Stimulated activated CD8-positive, alpha-beta memory T cell treated with anti-CD3 and anti-CD28 coated beads, Interleukin-15, amount 100 ng/mL, for 4 hours (primary cell): Measurements from ENCODE around the gene PTPRF.

ENCODE experiments used
- DNase-seq, 2 donors: peaks; one replicate each; pipeline ENCODE4 v3.0.0-alpha.2; 2020; ENCODE audit warnings: low read depth in 2 of 2

PTPRF gene

DNA sequence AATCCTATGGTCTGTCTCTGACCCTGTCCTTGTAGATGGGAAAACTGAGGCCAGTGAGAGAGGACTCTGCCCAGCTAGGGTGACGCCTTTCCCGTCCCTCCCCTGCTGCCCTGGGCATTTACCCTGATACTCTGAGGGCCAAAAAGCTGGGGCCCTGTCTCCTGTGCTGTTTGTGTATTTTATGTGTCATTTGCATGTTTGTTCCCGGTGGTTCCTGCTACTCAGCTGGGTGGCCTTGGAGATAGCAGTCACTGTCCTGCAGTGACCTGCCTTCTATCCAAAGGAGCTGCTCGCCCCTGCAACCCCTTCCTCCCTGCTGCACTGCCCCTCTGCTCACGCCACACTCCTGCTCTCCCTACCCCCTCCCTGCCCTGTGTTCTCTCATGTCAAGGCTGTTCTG lies 78.1 kb downstream of the PTPRF start:
- no peak for DNase-seq

DNA sequence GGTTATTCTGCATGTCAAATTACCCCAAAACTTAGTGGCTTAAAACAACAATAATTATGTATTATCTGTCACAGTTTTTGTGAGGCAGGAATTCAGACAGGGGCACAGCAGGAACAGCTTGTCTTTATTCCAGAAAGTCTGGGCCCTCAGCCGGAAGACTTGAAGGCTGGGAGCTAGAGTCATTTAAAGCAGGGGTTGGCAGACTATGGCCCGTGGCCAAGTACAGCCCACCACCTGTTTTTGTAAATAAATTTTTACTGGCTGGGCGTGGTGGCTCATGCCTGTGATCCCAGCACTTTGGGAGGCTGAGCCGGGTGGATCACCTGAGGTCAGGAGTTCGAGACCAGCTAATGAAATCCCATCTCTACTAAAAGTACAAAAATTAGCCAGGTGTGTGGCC lies 79.7 kb downstream of the PTPRF start:
- DNase-seq: no peak

DNA sequence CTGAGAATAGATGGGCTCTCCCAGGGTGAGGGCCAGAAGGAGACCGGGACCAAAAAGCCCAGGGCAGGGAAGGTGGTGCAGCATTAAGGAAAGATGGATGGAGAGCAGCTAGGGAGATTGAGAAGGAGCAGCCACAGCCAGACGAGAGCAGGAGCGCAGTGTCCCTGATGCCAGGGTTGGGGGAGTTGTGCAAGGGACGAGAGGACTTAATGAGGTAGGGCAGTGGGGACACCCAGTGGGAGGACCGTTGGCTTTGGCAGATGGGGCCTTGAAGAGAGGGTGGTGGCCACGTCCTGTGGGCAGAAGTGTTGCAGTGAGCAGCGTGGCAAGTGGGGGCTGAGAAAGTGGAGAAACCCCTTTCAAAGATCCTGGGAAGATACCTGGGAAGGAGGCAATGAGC lies 81.3 kb downstream of the PTPRF start:
- no peak for DNase-seq

DNA sequence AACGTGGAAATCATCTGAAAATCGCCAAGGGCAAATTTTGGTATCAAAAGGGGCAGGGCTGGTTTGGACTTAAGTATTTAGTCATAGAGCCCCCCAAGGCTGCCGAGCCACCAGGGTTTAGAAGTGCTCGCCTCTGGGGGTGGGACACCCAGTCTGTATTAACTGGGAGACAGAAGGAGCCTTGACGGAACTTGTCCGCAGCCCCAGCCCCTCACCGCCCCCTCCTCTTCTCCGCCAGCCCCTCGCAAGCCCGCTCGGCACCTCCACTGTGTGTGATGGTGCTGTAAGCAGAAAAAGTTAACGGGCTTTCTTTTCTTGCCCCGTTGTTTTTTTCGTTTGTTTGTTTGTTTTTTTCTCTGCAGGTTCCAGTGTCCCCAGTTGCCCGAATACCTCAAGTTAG lies 81.7 kb downstream of the PTPRF start:
- no peak for DNase-seq

DNA sequence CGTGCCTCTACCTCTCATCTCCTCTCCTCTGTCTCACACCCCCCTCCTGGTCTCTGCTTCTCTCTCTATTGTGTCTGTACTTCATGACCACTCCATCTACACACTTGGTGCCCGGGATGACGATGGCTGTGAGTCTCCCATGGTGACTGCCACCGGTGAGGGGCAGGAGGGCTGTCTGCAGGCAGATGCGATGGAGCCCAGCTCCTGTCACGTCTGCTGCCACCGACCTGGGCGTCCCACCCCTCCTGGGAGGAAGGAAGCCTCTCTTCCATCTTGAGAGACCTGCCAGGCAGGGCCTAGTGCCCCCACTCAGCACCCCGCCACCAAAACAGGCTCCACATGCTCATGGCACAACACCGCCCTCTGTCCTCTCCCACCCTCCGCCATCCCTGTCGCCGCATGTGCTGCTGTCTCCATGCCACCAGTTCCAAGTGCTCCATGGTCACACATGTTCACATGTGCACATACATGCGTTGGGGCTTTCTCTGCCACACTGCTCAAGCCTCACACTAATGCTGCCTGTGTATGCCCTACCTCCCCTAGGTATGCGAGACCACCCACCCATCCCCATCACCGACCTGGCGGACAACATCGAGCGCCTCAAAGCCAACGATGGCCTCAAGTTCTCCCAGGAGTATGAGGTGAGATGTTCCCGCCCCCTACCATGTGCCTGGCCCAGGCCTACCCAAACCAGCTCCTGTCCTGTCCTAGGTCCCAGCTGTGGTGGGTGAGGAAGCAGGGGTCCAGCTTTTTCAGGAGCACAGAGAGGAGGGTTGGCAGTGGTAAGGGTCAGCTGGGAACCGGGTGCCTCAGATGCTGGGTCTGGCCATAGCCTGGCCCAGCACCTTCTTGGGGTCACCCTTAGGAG lies 82.6 kb downstream of the PTPRF start:
- DNase-seq: no peak

DNA sequence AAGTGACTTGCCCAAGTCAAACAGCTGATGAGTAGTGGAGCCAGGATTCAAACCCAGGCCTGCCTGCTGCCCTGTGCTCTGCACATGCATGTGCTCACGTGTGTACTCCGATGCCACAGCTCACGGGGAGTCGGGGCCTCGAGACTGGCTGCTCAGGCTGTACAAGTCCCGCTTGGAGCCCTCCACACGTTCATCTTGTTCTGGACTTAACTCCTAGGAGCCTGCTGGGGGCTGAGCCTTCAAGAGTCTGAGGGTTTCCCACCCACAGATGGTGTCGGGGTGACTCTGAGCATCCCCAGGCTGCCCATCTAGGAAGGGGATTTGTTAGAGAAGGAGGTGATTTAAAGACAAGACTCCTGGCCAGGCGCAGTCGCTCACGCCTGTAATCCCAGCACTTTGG lies 83.5 kb downstream of the PTPRF start:
- DNase-seq: no peak

DNA sequence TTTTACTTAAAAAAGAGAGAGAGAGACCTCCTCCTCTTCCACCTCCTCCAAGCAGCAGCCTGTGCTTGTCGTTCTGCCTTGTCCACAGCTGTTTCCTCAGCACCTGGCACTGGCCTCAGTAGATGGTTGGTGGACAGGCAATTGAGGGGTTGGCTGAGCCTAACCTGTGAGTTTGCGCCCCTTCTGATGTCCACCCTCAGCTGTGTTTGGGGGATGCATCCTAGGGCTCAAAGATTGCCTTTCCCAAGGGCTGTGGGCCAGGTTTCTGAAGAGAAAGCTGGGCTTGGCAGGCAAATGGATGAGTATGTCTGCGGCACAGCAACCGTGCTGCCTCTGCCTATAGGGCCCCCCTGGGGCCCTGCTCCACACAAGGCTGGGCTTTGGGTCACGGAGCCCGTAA lies 84.2 kb downstream of the PTPRF start:
- no peak for DNase-seq

DNA sequence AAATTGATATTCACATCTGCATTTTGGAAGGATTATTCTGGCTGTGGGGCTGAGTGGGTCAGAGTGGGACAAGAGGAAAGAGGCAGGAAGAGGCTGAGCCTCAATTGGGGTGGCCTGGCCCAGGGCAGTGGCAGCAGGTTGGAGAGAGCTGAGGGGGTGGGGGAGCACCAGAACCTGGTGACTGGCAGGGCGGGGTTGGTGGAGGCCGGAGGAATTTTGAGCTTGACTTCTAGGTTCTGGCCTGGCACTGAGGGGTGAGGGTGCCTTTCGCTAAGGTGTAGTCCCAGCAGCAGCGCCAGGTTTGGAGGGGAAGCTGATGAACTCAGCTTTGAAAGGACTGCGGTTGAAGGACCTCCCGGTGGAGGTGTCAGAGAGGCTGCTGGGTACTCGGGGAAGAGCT lies 85.7 kb downstream of the PTPRF start:
- DNase-seq: no peak

DNA sequence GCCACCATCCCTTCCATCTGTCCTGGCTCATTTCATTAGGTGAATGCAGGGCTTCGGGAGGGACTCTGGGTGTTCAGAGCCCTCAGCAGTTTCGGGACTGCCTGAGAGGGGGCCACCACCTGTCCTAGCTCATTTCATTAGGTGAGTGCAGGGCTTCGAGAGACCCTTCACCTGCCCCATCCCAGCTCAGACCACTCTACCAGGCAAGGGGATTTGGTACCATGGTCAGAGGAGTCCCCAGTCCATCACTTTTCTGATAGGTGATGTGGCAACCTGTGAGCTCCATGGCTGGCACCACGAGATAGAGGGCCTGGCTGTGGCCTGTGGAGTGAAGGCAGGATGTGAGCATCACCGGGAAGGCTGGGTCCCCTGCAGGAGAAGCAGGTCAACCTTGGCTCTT lies 86.3 kb downstream of the PTPRF start:
- DNase-seq: no peak

DNA sequence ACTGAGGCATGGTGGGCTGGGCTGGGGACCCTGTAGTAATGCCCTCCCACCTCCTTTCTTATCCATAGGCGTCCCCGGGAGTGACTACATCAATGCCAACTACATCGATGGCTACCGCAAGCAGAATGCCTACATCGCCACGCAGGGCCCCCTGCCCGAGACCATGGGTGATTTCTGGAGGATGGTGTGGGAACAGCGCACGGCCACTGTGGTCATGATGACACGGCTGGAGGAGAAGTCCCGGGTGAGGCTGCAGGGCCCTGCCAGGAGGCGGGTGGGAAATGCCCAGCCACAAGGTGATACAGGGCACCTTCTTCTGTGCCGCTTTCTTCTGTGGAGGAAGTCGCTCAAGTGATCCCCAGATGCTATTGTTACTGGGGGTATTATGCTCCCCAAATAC lies 87.0 kb downstream of the PTPRF start:
- no peak for DNase-seq

DNA sequence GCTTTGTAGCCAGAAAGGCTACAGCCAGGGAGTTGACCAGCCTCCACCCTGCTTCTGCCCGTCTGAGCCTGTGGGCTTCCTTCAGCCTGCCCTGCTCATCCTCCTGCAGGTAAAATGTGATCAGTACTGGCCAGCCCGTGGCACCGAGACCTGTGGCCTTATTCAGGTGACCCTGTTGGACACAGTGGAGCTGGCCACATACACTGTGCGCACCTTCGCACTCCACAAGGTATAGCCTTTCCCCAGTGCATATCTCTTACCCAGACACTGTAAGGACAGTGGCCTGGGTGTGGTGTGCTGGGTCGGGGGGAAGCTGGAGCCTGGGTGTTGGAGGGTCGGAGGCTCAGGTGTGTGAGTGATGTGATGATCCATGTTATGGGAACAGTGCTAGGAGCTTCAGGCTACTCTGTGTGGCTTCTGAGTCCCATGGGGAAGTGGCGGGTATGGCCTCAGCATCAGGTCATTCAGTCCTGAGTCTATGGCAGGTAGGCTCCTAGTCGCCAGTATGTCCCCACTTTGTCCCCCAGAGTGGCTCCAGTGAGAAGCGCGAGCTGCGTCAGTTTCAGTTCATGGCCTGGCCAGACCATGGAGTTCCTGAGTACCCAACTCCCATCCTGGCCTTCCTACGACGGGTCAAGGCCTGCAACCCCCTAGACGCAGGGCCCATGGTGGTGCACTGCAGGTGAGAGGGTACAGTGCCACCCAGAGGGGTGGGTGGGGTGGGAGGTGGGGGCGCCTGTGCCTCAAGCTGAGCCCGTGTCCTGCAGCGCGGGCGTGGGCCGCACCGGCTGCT lies 88.0 kb downstream of the PTPRF start:
- no peak for DNase-seq

DNA sequence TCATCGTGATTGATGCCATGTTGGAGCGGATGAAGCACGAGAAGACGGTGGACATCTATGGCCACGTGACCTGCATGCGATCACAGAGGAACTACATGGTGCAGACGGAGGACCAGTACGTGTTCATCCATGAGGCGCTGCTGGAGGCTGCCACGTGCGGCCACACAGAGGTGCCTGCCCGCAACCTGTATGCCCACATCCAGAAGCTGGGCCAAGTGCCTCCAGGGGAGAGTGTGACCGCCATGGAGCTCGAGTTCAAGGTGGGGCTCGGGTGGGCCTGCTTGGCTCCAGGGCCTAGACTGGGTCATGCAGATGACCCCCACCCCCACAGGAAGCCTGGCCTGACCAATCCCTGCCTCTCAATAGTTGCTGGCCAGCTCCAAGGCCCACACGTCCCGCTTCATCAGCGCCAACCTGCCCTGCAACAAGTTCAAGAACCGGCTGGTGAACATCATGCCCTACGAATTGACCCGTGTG lies 88.7 kb downstream of the PTPRF start:
- no peak for DNase-seq

DNA sequence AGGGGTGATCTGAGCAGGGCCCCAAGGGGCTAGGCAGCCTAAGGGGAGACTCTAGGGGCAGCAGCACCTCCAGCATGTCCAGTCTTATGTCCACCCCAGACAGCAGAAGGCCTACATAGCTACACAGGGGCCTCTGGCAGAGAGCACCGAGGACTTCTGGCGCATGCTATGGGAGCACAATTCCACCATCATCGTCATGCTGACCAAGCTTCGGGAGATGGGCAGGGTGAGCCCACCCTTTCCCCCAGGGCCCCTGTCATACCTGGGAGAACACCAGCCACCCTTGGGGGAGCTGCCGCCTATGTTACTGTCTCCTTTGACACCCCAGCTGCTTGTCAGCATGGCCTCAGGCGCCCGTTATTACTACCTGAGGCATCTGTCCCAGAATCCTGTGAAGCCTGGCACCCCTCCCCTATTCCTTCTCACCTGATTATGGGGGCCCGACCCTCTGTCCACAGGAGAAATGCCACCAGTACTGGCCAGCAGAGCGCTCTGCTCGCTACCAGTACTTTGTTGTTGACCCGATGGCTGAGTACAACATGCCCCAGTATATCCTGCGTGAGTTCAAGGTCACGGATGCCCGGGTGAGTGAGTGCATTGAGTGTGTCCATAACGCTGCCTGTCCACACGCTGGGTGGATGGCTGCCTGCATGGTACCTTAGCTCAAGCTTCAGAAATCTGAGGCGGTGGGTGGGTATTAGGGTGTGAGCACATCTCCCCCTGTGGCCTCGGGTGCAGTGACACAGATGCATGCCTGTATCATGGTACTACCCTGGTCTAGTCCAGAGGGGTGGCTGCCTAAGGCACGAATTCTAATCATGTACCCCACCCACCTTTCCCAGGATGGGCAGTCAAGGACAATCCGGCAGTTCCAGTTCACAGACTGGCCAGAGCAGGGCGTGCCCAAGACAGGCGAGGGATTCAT lies 89.6 kb downstream of the PTPRF start:
- no peak for DNase-seq

DNA sequence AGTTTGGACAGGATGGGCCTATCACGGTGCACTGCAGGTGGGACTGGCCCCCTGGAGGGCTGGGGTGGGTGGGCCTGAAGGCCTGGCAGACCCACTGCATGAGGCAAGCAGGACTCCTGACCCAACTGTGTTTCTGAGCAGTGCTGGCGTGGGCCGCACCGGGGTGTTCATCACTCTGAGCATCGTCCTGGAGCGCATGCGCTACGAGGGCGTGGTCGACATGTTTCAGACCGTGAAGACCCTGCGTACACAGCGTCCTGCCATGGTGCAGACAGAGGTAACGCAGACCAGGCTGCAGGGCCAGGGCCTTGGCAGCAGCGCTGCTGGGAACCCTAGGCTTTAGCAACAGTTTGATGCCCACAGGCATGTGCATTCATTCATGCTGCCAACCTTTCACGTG lies 90.3 kb downstream of the PTPRF start:
- no peak for DNase-seq

DNA sequence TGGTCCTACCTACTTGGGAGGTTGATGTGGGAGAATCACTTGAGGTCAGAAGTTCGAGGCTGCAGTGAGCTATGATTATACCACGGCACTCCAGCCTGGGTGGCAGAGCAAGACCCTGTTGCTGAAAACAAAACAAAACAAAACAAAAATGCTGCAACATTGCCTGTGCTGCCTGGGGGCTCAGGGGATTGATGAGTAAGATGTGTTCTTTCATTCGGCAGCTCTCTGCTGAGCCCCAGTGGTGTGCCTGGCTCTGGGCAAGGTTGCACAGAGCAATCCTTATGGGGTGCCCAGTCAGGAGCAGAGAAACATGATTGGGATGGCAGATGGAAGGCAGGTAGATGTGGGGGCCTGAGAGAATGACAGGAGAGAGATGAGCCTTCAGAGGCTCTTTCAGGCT lies 90.7 kb downstream of the PTPRF start:
- no peak for DNase-seq

DNA sequence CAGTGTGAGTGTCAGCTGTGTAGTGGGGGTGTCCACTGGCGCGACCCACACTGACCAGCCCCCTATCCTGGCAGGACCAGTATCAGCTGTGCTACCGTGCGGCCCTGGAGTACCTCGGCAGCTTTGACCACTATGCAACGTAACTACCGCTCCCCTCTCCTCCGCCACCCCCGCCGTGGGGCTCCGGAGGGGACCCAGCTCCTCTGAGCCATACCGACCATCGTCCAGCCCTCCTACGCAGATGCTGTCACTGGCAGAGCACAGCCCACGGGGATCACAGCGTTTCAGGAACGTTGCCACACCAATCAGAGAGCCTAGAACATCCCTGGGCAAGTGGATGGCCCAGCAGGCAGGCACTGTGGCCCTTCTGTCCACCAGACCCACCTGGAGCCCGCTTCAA lies 91.2 kb downstream of the PTPRF start:
- no peak for DNase-seq

DNA sequence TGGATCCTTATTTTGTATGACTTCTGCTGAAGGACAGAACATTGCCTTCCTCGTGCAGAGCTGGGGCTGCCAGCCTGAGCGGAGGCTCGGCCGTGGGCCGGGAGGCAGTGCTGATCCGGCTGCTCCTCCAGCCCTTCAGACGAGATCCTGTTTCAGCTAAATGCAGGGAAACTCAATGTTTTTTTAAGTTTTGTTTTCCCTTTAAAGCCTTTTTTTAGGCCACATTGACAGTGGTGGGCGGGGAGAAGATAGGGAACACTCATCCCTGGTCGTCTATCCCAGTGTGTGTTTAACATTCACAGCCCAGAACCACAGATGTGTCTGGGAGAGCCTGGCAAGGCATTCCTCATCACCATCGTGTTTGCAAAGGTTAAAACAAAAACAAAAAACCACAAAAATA lies 91.8 kb downstream of the PTPRF start:
- DNase-seq: no peak

DNA sequence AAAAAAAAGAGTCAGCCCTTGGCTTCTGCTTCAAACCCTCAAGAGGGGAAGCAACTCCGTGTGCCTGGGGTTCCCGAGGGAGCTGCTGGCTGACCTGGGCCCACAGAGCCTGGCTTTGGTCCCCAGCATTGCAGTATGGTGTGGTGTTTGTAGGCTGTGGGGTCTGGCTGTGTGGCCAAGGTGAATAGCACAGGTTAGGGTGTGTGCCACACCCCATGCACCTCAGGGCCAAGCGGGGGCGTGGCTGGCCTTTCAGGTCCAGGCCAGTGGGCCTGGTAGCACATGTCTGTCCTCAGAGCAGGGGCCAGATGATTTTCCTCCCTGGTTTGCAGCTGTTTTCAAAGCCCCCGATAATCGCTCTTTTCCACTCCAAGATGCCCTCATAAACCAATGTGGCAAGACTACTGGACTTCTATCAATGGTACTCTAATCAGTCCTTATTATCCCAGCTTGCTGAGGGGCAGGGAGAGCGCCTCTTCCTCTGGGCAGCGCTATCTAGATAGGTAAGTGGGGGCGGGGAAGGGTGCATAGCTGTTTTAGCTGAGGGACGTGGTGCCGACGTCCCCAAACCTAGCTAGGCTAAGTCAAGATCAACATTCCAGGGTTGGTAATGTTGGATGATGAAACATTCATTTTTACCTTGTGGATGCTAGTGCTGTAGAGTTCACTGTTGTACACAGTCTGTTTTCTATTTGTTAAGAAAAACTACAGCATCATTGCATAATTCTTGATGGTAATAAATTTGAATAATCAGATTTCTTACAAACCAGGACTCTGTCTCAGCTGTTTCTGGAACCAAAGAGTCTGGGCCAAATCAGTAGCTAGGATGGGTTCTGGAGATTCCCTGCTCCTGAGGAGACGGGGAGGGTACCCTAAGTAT lies 92.5 kb downstream of the PTPRF start:
- no peak for DNase-seq

DNA sequence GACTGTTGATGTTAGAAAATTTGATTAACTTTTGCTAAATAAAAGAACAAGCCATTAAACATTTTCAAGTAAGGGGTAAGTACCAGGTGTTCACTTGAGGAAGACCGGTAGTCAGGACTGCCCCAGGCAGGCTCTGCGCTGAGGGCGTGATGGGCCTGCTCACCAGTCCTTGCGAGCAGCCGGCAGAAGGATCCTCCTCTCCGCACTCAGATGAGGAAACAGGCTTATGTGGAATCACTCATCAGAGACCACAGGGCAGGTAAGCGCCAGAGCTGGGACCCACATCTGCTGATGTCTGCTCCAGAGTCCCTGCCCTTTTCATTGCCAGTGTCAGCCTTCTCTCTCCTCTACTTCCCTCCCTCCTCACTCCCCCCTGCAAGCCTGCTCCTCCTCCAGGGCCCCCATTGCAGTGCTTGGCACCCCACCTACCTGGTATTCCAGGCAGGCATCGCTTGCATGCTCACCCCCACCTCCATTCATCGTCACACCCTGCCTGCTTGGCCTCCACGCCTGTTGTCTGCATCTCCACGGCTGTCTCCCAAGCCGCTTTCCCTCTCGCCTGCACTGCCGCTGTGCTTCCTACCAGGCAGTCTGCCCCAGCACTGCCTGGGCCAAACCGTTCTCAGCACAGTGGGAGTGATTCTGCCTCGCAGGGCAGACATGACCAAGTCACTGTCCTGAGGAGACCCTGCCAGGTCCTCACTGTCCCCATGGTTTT lies 94.5 kb downstream of the PTPRF start:
- no peak for DNase-seq

DNA sequence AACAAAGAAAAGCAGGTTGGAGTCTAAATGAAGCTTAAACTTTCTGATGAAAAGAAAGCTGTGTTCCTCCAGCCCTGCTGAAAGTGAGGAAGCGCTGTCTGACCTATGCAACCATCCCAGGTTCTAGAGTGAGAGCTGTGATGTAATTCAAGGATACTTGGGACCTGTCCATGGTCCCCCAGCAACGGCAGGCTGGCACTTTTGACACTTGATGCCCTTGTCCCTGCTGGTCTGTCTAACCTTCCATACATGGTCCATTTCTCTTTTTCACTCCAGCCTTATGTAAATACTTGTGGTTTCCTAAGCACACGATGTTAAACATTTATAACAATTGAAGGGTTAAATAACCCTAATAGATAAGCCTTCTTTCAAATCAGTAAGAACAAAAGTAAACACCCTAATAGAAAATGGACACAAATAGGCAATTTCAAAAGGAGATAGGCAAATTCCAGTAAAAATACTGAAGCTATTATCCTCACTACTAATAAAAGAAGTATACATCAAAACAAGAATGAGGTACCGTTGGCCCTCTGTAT lies 101.5 kb downstream of the PTPRF start:
- DNase-seq: no peak
